Measurements from ENCODE around the gene KIAA1217.

KIAA1217 gene

GRCh38 chr10:24404567-24404966 is 195.6 kb downstream of the KIAA1217 start:
- Histone ChIP-seq H3K79me2 (ENCODE audit: insufficient read depth, low read length) (no peaks in the 10 kb centered on the region), H3K36me3 (ENCODE audit: insufficient read depth, low read length) (no peaks in the 10 kb centered on the region), H3K9me3 (ENCODE audit: insufficient read depth, low read depth, low read length) (no peaks in the 10 kb centered on the region), H3K4me1 (ENCODE audit: insufficient read depth, low read length, poor library complexity, severe bottlenecking) (no peaks in the 10 kb centered on the region), H3K9ac (ENCODE audit: low read depth, low read length, poor library complexity, severe bottlenecking) (no peak overlapping the region), H3K27me3 (ENCODE audit: insufficient read depth, low read length, poor library complexity, severe bottlenecking) (no peaks in the 10 kb centered on the region), H3K9me2 (replicated peaks; ENCODE audit: low read depth, low read length) (no peaks in the 10 kb centered on the region), H2AFZ (ENCODE audit: low read length) (no peak overlapping the region), H4K20me1 (ENCODE audit: insufficient read depth, low read length, poor library complexity, severe bottlenecking) (no peaks in the 10 kb centered on the region), H3F3A (ENCODE audit: low read depth) (no peaks in the 10 kb centered on the region), H3K4me3 (ENCODE audit: low read length, poor library complexity, severe bottlenecking) (no peak overlapping the region), H3K4me2 (ENCODE audit: low read depth, low read length, poor library complexity, severe bottlenecking) (no peak overlapping the region)
- TF ChIP-seq CTCF (conservative IDR thresholded peaks at IDR 0.05; ENCODE audit: low read length) (no peak), EZH2phosphoT487 (IDR thresholded peaks at IDR 0.05; ENCODE audit: borderline replicate concordance) (no peak)

DNA sequence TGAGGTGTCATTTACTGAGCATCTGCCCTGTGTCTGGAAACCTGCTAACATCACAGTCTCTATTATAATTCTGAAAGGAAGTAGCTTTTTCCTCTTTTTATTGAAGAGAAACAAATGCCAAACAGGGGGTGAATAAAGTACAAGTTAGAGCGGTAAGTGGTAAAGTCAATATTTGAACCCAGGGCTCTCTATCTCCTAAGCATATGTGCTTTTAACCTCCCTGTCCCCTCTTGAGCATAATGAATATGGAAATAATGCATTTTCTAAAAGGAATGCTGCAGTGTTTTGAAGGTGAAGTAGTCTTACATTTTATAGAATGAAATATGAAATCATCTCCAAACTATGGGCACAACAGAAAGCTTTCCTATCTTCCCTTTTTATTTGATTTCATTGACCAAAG is 196.7 kb downstream of the KIAA1217 start:
- H3K36me3 ChIP-seq (ENCODE audit: insufficient read depth, low read length): no peaks in the 10 kb centered on the region
- H2AFZ ChIP-seq (ENCODE audit: low read length): no peak overlapping the region
- H3K9me3 ChIP-seq (ENCODE audit: insufficient read depth, low read depth, low read length): no peaks in the 10 kb centered on the region
- no peak for TF ChIP-seq EZH2phosphoT487 (IDR thresholded peaks at IDR 0.05; ENCODE audit: borderline replicate concordance)
- TF ChIP-seq CTCF (conservative IDR thresholded peaks at IDR 0.05; ENCODE audit: low read length): no peak
- no peaks in the 10 kb centered on the region for H3K9me2 ChIP-seq (replicated peaks; ENCODE audit: low read depth, low read length)
- no peaks in the 10 kb centered on the region for H3F3A ChIP-seq (ENCODE audit: low read depth)
- H3K79me2 ChIP-seq (ENCODE audit: insufficient read depth, low read length): no peaks in the 10 kb centered on the region
- H3K4me1 ChIP-seq (ENCODE audit: insufficient read depth, low read length, poor library complexity, severe bottlenecking): no peaks in the 10 kb centered on the region
- H3K9ac ChIP-seq (ENCODE audit: low read depth, low read length, poor library complexity, severe bottlenecking): no peak overlapping the region
- no peak overlapping the region for H3K4me2 ChIP-seq (ENCODE audit: low read depth, low read length, poor library complexity, severe bottlenecking)
- no peaks in the 10 kb centered on the region for H3K27me3 ChIP-seq (ENCODE audit: insufficient read depth, low read length, poor library complexity, severe bottlenecking)
- no peak overlapping the region for H3K4me3 ChIP-seq (ENCODE audit: low read length, poor library complexity, severe bottlenecking)
- H4K20me1 ChIP-seq (ENCODE audit: insufficient read depth, low read length, poor library complexity, severe bottlenecking): no peaks in the 10 kb centered on the region

DNA sequence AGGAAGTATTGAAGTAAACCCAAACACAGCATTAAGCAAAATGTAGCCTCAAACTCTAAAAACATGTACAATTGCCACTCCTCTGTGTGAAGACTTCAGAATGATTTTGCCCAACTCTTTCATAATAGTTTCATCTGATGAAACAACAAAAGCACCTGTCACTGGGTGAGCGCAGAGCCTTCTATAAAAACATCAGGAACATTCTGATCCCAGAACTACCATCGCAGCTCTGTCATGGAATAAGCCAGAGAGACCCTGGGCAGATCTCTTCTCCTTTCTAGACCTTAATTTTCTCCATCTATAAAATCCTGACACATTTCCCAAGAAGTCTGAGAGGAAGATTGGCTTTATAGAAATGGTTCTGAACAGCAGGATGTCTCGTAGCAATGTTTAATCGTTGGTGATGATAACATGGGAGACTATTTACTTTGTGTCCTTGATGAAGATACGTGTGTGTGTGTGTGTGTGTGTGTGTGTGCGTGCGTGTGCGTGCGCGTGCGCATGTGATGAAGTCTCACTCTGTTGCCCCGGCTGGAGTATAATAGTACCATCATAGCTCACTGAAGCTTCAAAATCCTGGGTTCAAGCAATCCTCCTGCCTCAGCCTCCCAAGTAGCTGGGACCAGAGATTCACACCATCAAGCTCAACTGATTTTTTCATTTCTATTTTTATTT is 198.0 kb downstream of the KIAA1217 start:
- H3K27me3 ChIP-seq (ENCODE audit: insufficient read depth, low read length, poor library complexity, severe bottlenecking): no peaks in the 10 kb centered on the region
- H3K9me3 ChIP-seq (ENCODE audit: insufficient read depth, low read depth, low read length): no peaks in the 10 kb centered on the region
- no peaks in the 10 kb centered on the region for H3F3A ChIP-seq (ENCODE audit: low read depth)
- no peaks in the 10 kb centered on the region for H4K20me1 ChIP-seq (ENCODE audit: insufficient read depth, low read length, poor library complexity, severe bottlenecking)
- TF ChIP-seq EZH2phosphoT487 (IDR thresholded peaks at IDR 0.05; ENCODE audit: borderline replicate concordance): no peak
- no peak for TF ChIP-seq CTCF (conservative IDR thresholded peaks at IDR 0.05; ENCODE audit: low read length)
- no peak overlapping the region for H3K4me2 ChIP-seq (ENCODE audit: low read depth, low read length, poor library complexity, severe bottlenecking)
- no peaks in the 10 kb centered on the region for H3K36me3 ChIP-seq (ENCODE audit: insufficient read depth, low read length)
- H3K79me2 ChIP-seq (ENCODE audit: insufficient read depth, low read length): no peaks in the 10 kb centered on the region
- H3K4me3 ChIP-seq (ENCODE audit: low read length, poor library complexity, severe bottlenecking): no peak overlapping the region
- H3K9ac ChIP-seq (ENCODE audit: low read depth, low read length, poor library complexity, severe bottlenecking): no peak overlapping the region
- no peaks in the 10 kb centered on the region for H3K9me2 ChIP-seq (replicated peaks; ENCODE audit: low read depth, low read length)
- no peak overlapping the region for H2AFZ ChIP-seq (ENCODE audit: low read length)
- H3K4me1 ChIP-seq (ENCODE audit: insufficient read depth, low read length, poor library complexity, severe bottlenecking): no peaks in the 10 kb centered on the region
